ENCODE results near the gene COG2. TPM values are rescaled to one million over a fixed set of nuclear protein-coding genes. Genes with fewer than 3 reads are reported as not detected.

The COG2 gene
- total RNA-seq, 6 experiments from 2014 or later: 9.0 to 18.7 (median 13.0) TPM

- TF ChIP-seq CTCF (IDR thresholded peaks at IDR 0.05) (no peak), POLR2A (IDR thresholded peaks at IDR 0.05) (no peak)
- no peak for ATAC-seq
- 80% methylated on average over 5 of the region's 17 CpGs for WGBS (ENCODE audit: insufficient coverage, low coverage, low lambda C conversion rate, missing lambda C conversion rate)
- Histone ChIP-seq H3K27ac (no peak overlapping the region), H3K36me3 (peaks cover 0 to 50% (median 27%) of the 10 kb centered on the region in 4 donors), H3K27me3 (no peaks in the 10 kb centered on the region), H3K9me3 (no peaks in the 10 kb centered on the region), H3K4me1 (no peaks in the 10 kb centered on the region), H3K4me3 (no peak overlapping the region)
- intact Hi-C loops (cut with DNase I): loop anchor here (10.0 kb wide), 2 partner anchors 57 to 67 kb away; partner anchors contain the start of gene COG2 (in 1 of the 2)
- no peak for DNase-seq
These were observed 59.2 kb downstream of the COG2 start for GRCh38 chr1:230701434-230701833.

- Histone ChIP-seq H3K27ac (no peak overlapping the region), H3K4me3 (no peak overlapping the region), H3K27me3 (no peaks in the 10 kb centered on the region), H3K4me1 (no peaks in the 10 kb centered on the region), H3K9me3 (no peaks in the 10 kb centered on the region), H3K36me3 (peaks cover 0 to 57% (median 32%) of the 10 kb centered on the region in 4 donors)
- 75% methylated on average over 9 of the region's 19 CpGs for WGBS (ENCODE audit: insufficient coverage, low coverage, low lambda C conversion rate, missing lambda C conversion rate)
- DNase-seq: no peak
- no peak for ATAC-seq
- intact Hi-C loops (cut with DNase I): loop anchor here (10.0 kb wide), 2 partner anchors 57 to 67 kb away; partner anchors contain the start of gene COG2 (in 1 of the 2)
- TF ChIP-seq POLR2A (IDR thresholded peaks at IDR 0.05) (no peak), CTCF (IDR thresholded peaks at IDR 0.05) (no peak)
These were observed 59.9 kb downstream of the COG2 start for GRCh38 chr1:230701895-230702768.

GRCh38 chr1:230702934-230703678 is 60.8 kb downstream of the COG2 start:
- peak overlapping the region in 1 of 3 donors; percentile 37 for H3K27ac ChIP-seq
- no peak for TF ChIP-seq POLR2A (IDR thresholded peaks at IDR 0.05)
- TF ChIP-seq CTCF (IDR thresholded peaks at IDR 0.05): no peak
- peaks cover 0 to 66% (median 37%) of the 10 kb centered on the region in 4 donors for H3K36me3 ChIP-seq
- no peaks in the 10 kb centered on the region for H3K27me3 ChIP-seq
- WGBS (ENCODE audit: insufficient coverage, low coverage, low lambda C conversion rate, missing lambda C conversion rate): 44% methylated on average over 6 of the region's 14 CpGs
- no peaks in the 10 kb centered on the region for H3K9me3 ChIP-seq
- peaks cover 0 to 5% (median 0%) of the 10 kb centered on the region in 4 donors for H3K4me1 ChIP-seq
- ATAC-seq (peak in 3 of 4 donors; percentile 0 to 30 (median 22)), DNase-seq (no peak)
- H3K4me3 ChIP-seq: no peak overlapping the region
- intact Hi-C loops (cut with DNase I): loop anchor here (10.0 kb wide), 2 partner anchors 58 to 68 kb away; partner anchors contain the start of gene COG2 (in 1 of the 2)

GRCh38 chr1:230703679-230704385 is 61.6 kb downstream of the COG2 start:
- Histone ChIP-seq H3K27ac (peak overlapping the region in 1 of 3 donors; percentile 37), H3K27me3 (no peaks in the 10 kb centered on the region), H3K4me3 (no peak overlapping the region), H3K36me3 (peaks cover 0 to 73% (median 38%) of the 10 kb centered on the region in 4 donors), H3K4me1 (peaks cover 0 to 5% (median 0%) of the 10 kb centered on the region in 4 donors), H3K9me3 (no peaks in the 10 kb centered on the region)
- DNase-seq: peak in 1 of 3 donors; percentile 72
- peak; percentile 4 for TF ChIP-seq POLR2A (IDR thresholded peaks at IDR 0.05)
- no peak for TF ChIP-seq CTCF (IDR thresholded peaks at IDR 0.05)
- intact Hi-C loops (cut with DNase I): loop anchor here (10.0 kb wide), 2 partner anchors 59 to 69 kb away; partner anchors contain the start of gene COG2 (in 1 of the 2)
- peak in 1 of 4 donors; percentile 0 for ATAC-seq
- 69% methylated on average over 6 of the region's 8 CpGs for WGBS (ENCODE audit: insufficient coverage, low coverage, low lambda C conversion rate, missing lambda C conversion rate)

Measured in right lobe of liver (tissue), 6 donors.